H1 (cell line): Measurements from ENCODE around the gene PTPRE. TPM values are rescaled to one million over a fixed set of nuclear protein-coding genes. Genes with fewer than 3 reads are reported as not detected.

ENCODE experiments used
- CHD7 ChIP-seq: fragments of 300-600 bp; sonication (generic); IDR thresholded peaks from 2 replicates; pipeline ENCODE4 v1.7.1; 2012; ENCODE audit warnings: low read length, moderate library complexity, mild to moderate bottlenecking, inconsistent platforms; ENCODE audit not compliant: insufficient replicate concordance
- polyA plus RNA-seq, 7 experiments: library from polyadenylated mRNA; depleted of rRNA in 3 of 7; stranded (reverse) in 5 of 7; unstranded in 2 of 7; fragments of >200 nt in 5 of 7; fragments of 200-250 nt in 2 of 7; gene quantifications; 1 replicate in 5 of 7; 2 replicates in 1 of 7; 4 replicates in 1 of 7; pipeline versions ENCODE4 v1.2.1 to v1.2.3, GENCODE V29; 2011 to 2013; ENCODE audit warnings: missing spikeins in 2 of 7, mixed read lengths in 2 of 7
- total RNA-seq: library from RNA; stranded (reverse); fragmentation: NEBNext Ultra II Directional; extraction: Animal tissue kit (Norgen Biotek cat#: 25700); gene quantifications from 2 replicates; pipeline ENCODE4 v1.2.1, GENCODE V29; 2021

PTPRE gene
- total and polyA plus RNA-seq, 2 of the 8 experiments (the other 6 are each of a cell fraction or from before 2014, with no cell fraction given) = 0.33 to 0.54 TPM

- TF ChIP-seq CHD7 = no peak
These were observed 11.7 kb downstream of the PTPRE start (continued) for GRCh38 chr10:127918572-127918971.
